Tibial nerve (tissue), 3 donors: Measurements from ENCODE around the gene NLN.

Experiments used
- POLR2A ChIP-seq, 2 donors: fragments of 450-650 bp; IDR thresholded peaks; one replicate each; pipeline ENCODE4 v1.6.1; 2017; ENCODE audit warnings: antibody characterized with exemption in 2 of 2, mild to moderate bottlenecking in 2 of 2, moderate library complexity in 2 of 2
- TF ChIP-seq, protein P1 (sequence below), 5 experiments: fragments of 200-600 bp in 3 of 5; fragments of 450-650 bp in 2 of 5; sonication (generic) in 3 of 5; IDR thresholded peaks; one replicate each; pipeline ENCODE4 v1.5.1; 2016 to 2019; ENCODE audit warnings: antibody characterized with exemption in 5 of 5, mild to moderate bottlenecking in 3 of 5, moderate library complexity in 2 of 5

DNA sequence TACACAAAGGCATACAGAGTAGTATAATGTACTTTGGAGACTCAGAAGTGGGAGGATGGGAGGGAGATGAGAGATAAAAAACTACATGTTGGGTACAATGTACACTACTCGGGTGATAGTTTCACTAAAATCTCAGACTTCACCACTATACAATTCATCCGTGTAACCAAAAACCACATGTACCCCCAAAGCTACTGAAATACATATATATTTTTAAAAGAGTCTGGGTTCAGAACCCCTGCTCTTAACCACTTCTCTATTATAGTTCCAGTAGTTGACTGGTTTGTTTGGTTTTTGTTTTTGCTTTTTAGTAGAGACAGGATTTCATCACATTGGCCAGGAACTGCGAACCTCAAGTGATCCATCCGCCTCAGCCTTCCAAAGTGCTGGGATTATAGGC is 22.7 kb upstream of the NLN start:
- TF ChIP-seq, protein P1, sequence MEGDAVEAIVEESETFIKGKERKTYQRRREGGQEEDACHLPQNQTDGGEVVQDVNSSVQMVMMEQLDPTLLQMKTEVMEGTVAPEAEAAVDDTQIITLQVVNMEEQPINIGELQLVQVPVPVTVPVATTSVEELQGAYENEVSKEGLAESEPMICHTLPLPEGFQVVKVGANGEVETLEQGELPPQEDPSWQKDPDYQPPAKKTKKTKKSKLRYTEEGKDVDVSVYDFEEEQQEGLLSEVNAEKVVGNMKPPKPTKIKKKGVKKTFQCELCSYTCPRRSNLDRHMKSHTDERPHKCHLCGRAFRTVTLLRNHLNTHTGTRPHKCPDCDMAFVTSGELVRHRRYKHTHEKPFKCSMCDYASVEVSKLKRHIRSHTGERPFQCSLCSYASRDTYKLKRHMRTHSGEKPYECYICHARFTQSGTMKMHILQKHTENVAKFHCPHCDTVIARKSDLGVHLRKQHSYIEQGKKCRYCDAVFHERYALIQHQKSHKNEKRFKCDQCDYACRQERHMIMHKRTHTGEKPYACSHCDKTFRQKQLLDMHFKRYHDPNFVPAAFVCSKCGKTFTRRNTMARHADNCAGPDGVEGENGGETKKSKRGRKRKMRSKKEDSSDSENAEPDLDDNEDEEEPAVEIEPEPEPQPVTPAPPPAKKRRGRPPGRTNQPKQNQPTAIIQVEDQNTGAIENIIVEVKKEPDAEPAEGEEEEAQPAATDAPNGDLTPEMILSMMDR (IDR thresholded peaks at IDR 0.05) = no peak
- TF ChIP-seq POLR2A (IDR thresholded peaks at IDR 0.05) = no peak
